ENCODE results near the gene PSME4. TPM values are rescaled to one million over a fixed set of nuclear protein-coding genes. Genes with fewer than 3 reads are reported as not detected.

The PSME4 gene
- total RNA-seq, 1 donor from 2014 or later: 45.3 TPM

GRCh38 chr2:53994818-53995808, 24.3 kb upstream of the PSME4 start:
- Mint-ChIP-seq H3K36me3 (ENCODE audit: low read depth) (no peaks in the 10 kb centered on the region), H3K9me3 (ENCODE audit: low read depth) (no peaks in the 10 kb centered on the region), H3K4me1 (ENCODE audit: low read depth) (no peaks in the 10 kb centered on the region), H3K27me3 (ENCODE audit: low read depth) (no peaks in the 10 kb centered on the region), H3K4me3 (ENCODE audit: unreplicated experiment) (no peak overlapping the region), H3K27ac (ENCODE audit: unreplicated experiment) (no peak overlapping the region)
- no peak for DNase-seq (ENCODE audit: low spot score)
- TF ChIP-seq CTCF (IDR thresholded peaks at IDR 0.05): no peak

- H3K4me1 Mint-ChIP-seq (ENCODE audit: low read depth): peaks cover 9% of the 10 kb centered on the region
- no peak for DNase-seq (ENCODE audit: low spot score)
- H3K27me3 Mint-ChIP-seq (ENCODE audit: low read depth): no peaks in the 10 kb centered on the region
- H3K27ac Mint-ChIP-seq (ENCODE audit: unreplicated experiment): no peak overlapping the region
- H3K9me3 Mint-ChIP-seq (ENCODE audit: low read depth): no peaks in the 10 kb centered on the region
- TF ChIP-seq CTCF (IDR thresholded peaks at IDR 0.05): no peak
- H3K4me3 Mint-ChIP-seq (ENCODE audit: unreplicated experiment): no peak overlapping the region
- no peaks in the 10 kb centered on the region for H3K36me3 Mint-ChIP-seq (ENCODE audit: low read depth)
Observed at GRCh38 chr2:53991948-53992347, 21.2 kb upstream of the PSME4 start.

GRCh38 chr2:53989210-53989862, 18.5 kb upstream of the PSME4 start:
- no peaks in the 10 kb centered on the region for H3K36me3 Mint-ChIP-seq (ENCODE audit: low read depth)
- no peak for DNase-seq (ENCODE audit: low spot score)
- H3K27me3 Mint-ChIP-seq (ENCODE audit: low read depth): no peaks in the 10 kb centered on the region
- no peak overlapping the region for H3K4me3 Mint-ChIP-seq (ENCODE audit: unreplicated experiment)
- no peaks in the 10 kb centered on the region for H3K9me3 Mint-ChIP-seq (ENCODE audit: low read depth)
- peaks cover 13% of the 10 kb centered on the region for H3K4me1 Mint-ChIP-seq (ENCODE audit: low read depth)
- TF ChIP-seq CTCF (IDR thresholded peaks at IDR 0.05): no peak
- H3K27ac Mint-ChIP-seq (ENCODE audit: unreplicated experiment): no peak overlapping the region

- DNase-seq (ENCODE audit: low spot score): no peak
- no peak for TF ChIP-seq CTCF (IDR thresholded peaks at IDR 0.05)
- Mint-ChIP-seq H3K36me3 (ENCODE audit: low read depth) (no peaks in the 10 kb centered on the region), H3K27me3 (ENCODE audit: low read depth) (no peaks in the 10 kb centered on the region), H3K27ac (ENCODE audit: unreplicated experiment) (no peak overlapping the region), H3K4me3 (ENCODE audit: unreplicated experiment) (no peak overlapping the region), H3K9me3 (ENCODE audit: low read depth) (no peaks in the 10 kb centered on the region), H3K4me1 (ENCODE audit: low read depth) (peaks cover 13% of the 10 kb centered on the region)
Observed at GRCh38 chr2:53987336-53987921, 16.6 kb upstream of the PSME4 start.

GRCh38 chr2:53985646-53986045, 14.9 kb upstream of the PSME4 start:
- no peaks in the 10 kb centered on the region for H3K27me3 Mint-ChIP-seq (ENCODE audit: low read depth)
- no peak overlapping the region for H3K27ac Mint-ChIP-seq (ENCODE audit: unreplicated experiment)
- no peak for TF ChIP-seq CTCF (IDR thresholded peaks at IDR 0.05)
- peaks cover 13% of the 10 kb centered on the region for H3K4me1 Mint-ChIP-seq (ENCODE audit: low read depth)
- H3K36me3 Mint-ChIP-seq (ENCODE audit: low read depth): peaks cover 4% of the 10 kb centered on the region
- no peak overlapping the region for H3K4me3 Mint-ChIP-seq (ENCODE audit: unreplicated experiment)
- DNase-seq (ENCODE audit: low spot score): no peak
- no peaks in the 10 kb centered on the region for H3K9me3 Mint-ChIP-seq (ENCODE audit: low read depth)
